ENCODE measurements around the gene GBP5. TPM values are rescaled to one million over a fixed set of nuclear protein-coding genes. Genes with fewer than 3 reads are reported as not detected.

GBP5 gene
- total and polyA plus RNA-seq, 2 of the 4 experiments (the other 2 are of a cell fraction): not detected

GRCh38 chr1:89271341-89272015, 1.2 kb downstream of the GBP5 start:
- dilution Hi-C loops (cut with HindIII; ENCODE audit: low sequenced_read_pairs, unreplicated experiment) (no loop called here), intact Hi-C loops (cut with micrococcal nuclease) (no loop called here), in situ Hi-C loops (cut with MboI; ENCODE audit: low sequenced_read_pairs) (no loop called here)
- WGBS, 2 experiments (ENCODE audit: extremely low coverage in 2 of 2, insufficient read length in 1 of 2): 20% methylated on average over 1 of the region's 3 CpGs; no CpG with 5 or more reads in 1 of the 2 experiments
- no peak overlapping the region for H3K9ac ChIP-seq (ENCODE audit: low read depth, low read length)
- no peak overlapping the region for H3K56ac ChIP-seq (ENCODE audit: extremely low read depth, insufficient read depth, low read length)
- H3K18ac ChIP-seq (ENCODE audit: low read depth, low read length): no peak overlapping the region
- CTCF ChIA-PET: no interaction called here
- H3K23ac ChIP-seq (ENCODE audit: low read depth, low read length): no peak overlapping the region
- H3K9me1 ChIP-seq (ENCODE audit: insufficient read depth, low read length): no peaks in the 10 kb centered on the region
- ATAC-seq (ENCODE audit: low read depth) (no peak), DNase-seq (peak; percentile 3)
- no peak overlapping the region for H2AFZ ChIP-seq (replicated peaks; ENCODE audit: low read length, poor library complexity)
- no peaks in the 10 kb centered on the region for H3K36me3 ChIP-seq (ENCODE audit: control insufficient read depth, insufficient read depth, low read length)
- no peak overlapping the region for H3K27ac ChIP-seq (ENCODE audit: insufficient read depth, low read length)
- no TSS peak for BruUV-seq (replicated peaks)
- no peak overlapping the region for H3K14ac ChIP-seq (replicated peaks; ENCODE audit: low read depth, low read length)
- no peak overlapping the region for H3K4me2 ChIP-seq (ENCODE audit: low read depth, low read length)
- no peak overlapping the region for H2AK5ac ChIP-seq (ENCODE audit: low read depth, low read length)
- TF ChIP-seq FOS (IDR thresholded peaks at IDR 0.05; ENCODE audit: low read depth, low read length) (no peak), POLR2A (IDR thresholded peaks at IDR 0.05; ENCODE audit: low read depth, low read length) (no peak), SMC3 (IDR thresholded peaks at IDR 0.05; ENCODE audit: low read depth, low read length) (no peak), RAD21 (IDR thresholded peaks at IDR 0.05; ENCODE audit: low read length) (no peak), MAZ (IDR thresholded peaks at IDR 0.05; ENCODE audit: borderline replicate concordance, low read depth, low read length) (no peak), RCOR1 (IDR thresholded peaks at IDR 0.05; ENCODE audit: insufficient replicate concordance, low read length) (no peak), NFE2L2 (IDR thresholded peaks at IDR 0.05; ENCODE audit: low read depth, low read length) (no peak), MXI1 (IDR thresholded peaks at IDR 0.05; ENCODE audit: borderline replicate concordance, low read depth, low read length) (no peak), CTCF (conservative IDR thresholded peaks at IDR 0.05; ENCODE audit: low read depth, low read length) (no peak)
- no peak overlapping the region for H2BK120ac ChIP-seq (ENCODE audit: low read depth, low read length)
- no peak overlapping the region for H3K4ac ChIP-seq (ENCODE audit: low read depth, low read length)
- H4K20me1 ChIP-seq (ENCODE audit: insufficient read depth, low read length): no peaks in the 10 kb centered on the region
- H3K79me1 ChIP-seq (ENCODE audit: low read depth in 1 of 2, low read length in 2 of 2): no peaks in the 10 kb centered on the region
- H4K91ac ChIP-seq (ENCODE audit: insufficient read depth, low read depth, low read length): no peak overlapping the region
- H3K9me3 ChIP-seq (ENCODE audit: control insufficient read depth, insufficient read depth, low read length): no peaks in the 10 kb centered on the region
- POLR2A ChIA-PET (ENCODE audit: unreplicated experiment): no interaction called here
- H2BK15ac ChIP-seq (ENCODE audit: low read depth, low read length): no peak overlapping the region
- no peak overlapping the region for H4K5ac ChIP-seq (ENCODE audit: low read depth, low read length)
- H2BK20ac ChIP-seq (ENCODE audit: low read depth, low read length): no peak overlapping the region
- H2BK5ac ChIP-seq (ENCODE audit: low read depth, low read length, poor library complexity, severe bottlenecking): no peak overlapping the region
- no peak overlapping the region for H3K4me3 ChIP-seq (ENCODE audit: insufficient read depth, low read depth, low read length)
- H2AK9ac ChIP-seq (replicated peaks; ENCODE audit: low read depth, low read length, poor library complexity): no peak overlapping the region
- no peak overlapping the region for H4K8ac ChIP-seq (ENCODE audit: low read depth in 2 of 2, low read length in 2 of 2)
- H3K4me1 ChIP-seq (ENCODE audit: control insufficient read depth, insufficient read depth, low read length): no peaks in the 10 kb centered on the region
- H3K27me3 ChIP-seq (ENCODE audit: control insufficient read depth, insufficient read depth, low read length): no peaks in the 10 kb centered on the region

Measured in IMR-90 (cell line).